IMR-90 (cell line): ENCODE data around the gene PSD. TPM values are rescaled to one million over a fixed set of nuclear protein-coding genes. Genes with fewer than 3 reads are reported as not detected.

ENCODE experiments used
- ATAC-seq: fragments of 200-7000 bp; cut with Tn5 transposase; 2 replicates; pipeline ENCODE4 v1.9.1; 2020; ENCODE audit warnings: low read depth, mild to moderate bottlenecking, moderate library complexity
- BruUV-seq: library from RNA; stranded (reverse); fragments of 400-500 nt; replicated peaks from 2 replicates; lab custom pipeline; 2021; lab: Mats Ljungman, UMichigan
- CTCF ChIA-PET: fragments of 300-600 bp; formaldehyde crosslinking; extraction: SDS; loops from one replicate; lab custom pipeline; 2021; ENCODE audit warnings: antibody characterized with exemption; lab: Yijun Ruan, JAX
- POLR2A ChIA-PET: fragments of 300-600 bp; sonication (Branson Sonifier 250); formaldehyde crosslinking; loops from one replicate; lab custom pipeline; 2022; ENCODE audit warnings: antibody characterized with exemption; ENCODE audit not compliant: unreplicated experiment; lab: Charles Lee
- DNase-seq: peaks from one replicate; pipeline ENCODE4 v3.0.0; 2013
- H2AFZ ChIP-seq: replicated peaks from 2 replicates; pipeline ENCODE3; 2013; ENCODE audit warnings: low read length, mild to moderate bottlenecking; ENCODE audit not compliant: poor library complexity
- H2AK5ac ChIP-seq: 2 replicates; pipeline ENCODE4 v1.6.1; 2013; ENCODE audit warnings: low read depth, low read length, inconsistent platforms
- H2AK9ac ChIP-seq: replicated peaks from 2 replicates; pipeline ENCODE3; 2013; ENCODE audit warnings: mild to moderate bottlenecking, low read depth, low read length, moderate library complexity; ENCODE audit not compliant: poor library complexity
- H2BK120ac ChIP-seq: 2 replicates; pipeline ENCODE4 v1.6.1; 2013; ENCODE audit warnings: low read depth, low read length, inconsistent platforms
- H2BK15ac ChIP-seq: 3 replicates; pipeline ENCODE4 v1.6.1; 2013; ENCODE audit warnings: low read depth, low read length, inconsistent platforms
- H2BK20ac ChIP-seq: 2 replicates; pipeline ENCODE4 v1.6.1; 2013; ENCODE audit warnings: low read depth, mild to moderate bottlenecking, inconsistent platforms, low read length, moderate library complexity
- H2BK5ac ChIP-seq: 2 replicates; pipeline ENCODE4 v1.6.1; 2013; ENCODE audit warnings: mild to moderate bottlenecking, low read depth, low read length, inconsistent platforms; ENCODE audit not compliant: poor library complexity, severe bottlenecking
- H3K14ac ChIP-seq: replicated peaks from 2 replicates; pipeline ENCODE4 v1.6.1; 2013; ENCODE audit warnings: low read depth, low read length, inconsistent platforms
- H3K18ac ChIP-seq: 2 replicates; pipeline ENCODE4 v1.6.1; 2013; ENCODE audit warnings: low read depth, low read length, control low read depth
- H3K23ac ChIP-seq: 2 replicates; pipeline ENCODE4 v1.6.1; 2013; ENCODE audit warnings: low read depth, low read length, inconsistent platforms
- H3K27ac ChIP-seq: 2 replicates; pipeline ENCODE4 v1.5.1; 2013; ENCODE audit warnings: mild to moderate bottlenecking, control low read depth, low read length; ENCODE audit not compliant: insufficient read depth
- H3K27me3 ChIP-seq: 2 replicates; pipeline ENCODE4 v1.6.1; 2013; ENCODE audit warnings: low read length; ENCODE audit not compliant: control insufficient read depth, insufficient read depth
- H3K36me3 ChIP-seq: 2 replicates; pipeline ENCODE4 v1.6.1; 2013; ENCODE audit warnings: low read length, mixed read lengths; ENCODE audit not compliant: control insufficient read depth, insufficient read depth
- H3K4ac ChIP-seq: 2 replicates; pipeline ENCODE4 v1.6.1; 2013; ENCODE audit warnings: low read depth, low read length, inconsistent platforms
- H3K4me1 ChIP-seq: 2 replicates; pipeline ENCODE4 v1.6.1; 2013; ENCODE audit warnings: low read length, mixed read lengths; ENCODE audit not compliant: control insufficient read depth, insufficient read depth
- H3K4me2 ChIP-seq: 2 replicates; pipeline ENCODE4 v1.6.1; 2013; ENCODE audit warnings: low read depth, mild to moderate bottlenecking, control low read depth, low read length, moderate library complexity
- H3K4me3 ChIP-seq: 2 replicates; pipeline ENCODE4 v1.5.1; 2013; ENCODE audit warnings: low read depth, mild to moderate bottlenecking, control low read depth, low read length, moderate library complexity; ENCODE audit not compliant: insufficient read depth
- H3K56ac ChIP-seq: 2 replicates; pipeline ENCODE4 v1.6.1; 2013; ENCODE audit warnings: low read length, inconsistent platforms; ENCODE audit not compliant: insufficient read depth; ENCODE audit errors: extremely low read depth
- H3K79me1 ChIP-seq, 2 experiments: 2 replicates each; pipeline ENCODE4 v1.6.1; 2013; ENCODE audit warnings: low read length in 2 of 2, inconsistent platforms in 1 of 2, low read depth in 1 of 2
- H3K9ac ChIP-seq: 2 replicates; pipeline ENCODE4 v1.6.1; 2013; ENCODE audit warnings: low read depth, low read length, control low read depth
- H3K9me1 ChIP-seq: 2 replicates; pipeline ENCODE4 v1.6.1; 2013; ENCODE audit warnings: low read length, inconsistent platforms; ENCODE audit not compliant: insufficient read depth
- H3K9me3 ChIP-seq: 2 replicates; pipeline ENCODE4 v1.6.1; 2013; ENCODE audit warnings: low read length; ENCODE audit not compliant: control insufficient read depth, insufficient read depth
- H4K20me1 ChIP-seq: 2 replicates; pipeline ENCODE4 v1.6.1; 2013; ENCODE audit warnings: low read length, inconsistent platforms; ENCODE audit not compliant: insufficient read depth
- H4K5ac ChIP-seq: 2 replicates; pipeline ENCODE4 v1.6.1; 2013; ENCODE audit warnings: mild to moderate bottlenecking, low read depth, low read length, control low read depth
- H4K8ac ChIP-seq, 2 experiments: 2 replicates each; pipeline ENCODE4 v1.6.1; 2013; ENCODE audit warnings: low read depth in 2 of 2, low read length in 2 of 2, control low read depth in 1 of 2, inconsistent platforms in 1 of 2
- H4K91ac ChIP-seq: 2 replicates; pipeline ENCODE4 v1.6.1; 2013; ENCODE audit warnings: low read depth, low read length, inconsistent platforms; ENCODE audit not compliant: insufficient read depth
- CHD1 ChIP-seq: IDR thresholded peaks from 2 replicates; pipeline ENCODE4 v1.6.1; 2012; ENCODE audit warnings: low read depth, low read length, improper control_type of control experiment
- CTCF ChIP-seq: conservative IDR thresholded peaks from 2 replicates; pipeline ENCODE4 v1.5.1; 2012; ENCODE audit warnings: mild to moderate bottlenecking, low read depth, low read length, improper control_type of control experiment
- FOS ChIP-seq: fragments of 150-350 bp; IDR thresholded peaks from 2 replicates; pipeline ENCODE4 v1.6.1; 2016; ENCODE audit warnings: low read depth, low read length
- MAZ ChIP-seq: IDR thresholded peaks from 2 replicates; pipeline ENCODE4 v1.6.1; 2012; ENCODE audit warnings: low read depth, mild to moderate bottlenecking, low read length, improper control_type of control experiment, moderate library complexity, borderline replicate concordance
- POLR2A ChIP-seq: IDR thresholded peaks from 2 replicates; pipeline ENCODE4 v1.6.1; 2012; ENCODE audit warnings: mild to moderate bottlenecking, low read depth, low read length
- RFX5 ChIP-seq: IDR thresholded peaks from 2 replicates; pipeline ENCODE4 v1.8.0; 2012; ENCODE audit warnings: low read depth, mild to moderate bottlenecking, low read length, moderate library complexity
- USF2 ChIP-seq: fragments of 150-350 bp; IDR thresholded peaks from 2 replicates; pipeline ENCODE4 v1.6.1; 2017; ENCODE audit warnings: mild to moderate bottlenecking, antibody characterized with exemption, low read length, low read depth
- WGBS, 2 experiments: methylation state at CpG; one replicate each; pipeline versions ENCODE4 v1.1.5 to v1.1.7; 2013; ENCODE audit warnings: missing lambda C conversion rate in 2 of 2; ENCODE audit not compliant: insufficient read length in 1 of 2; ENCODE audit errors: extremely low coverage in 2 of 2; 5-methylcytosine and 5-hydroxymethylcytosine counted together
- dilution Hi-C: fragments of 300-500 bp; cut with HindIII; formaldehyde crosslinking; loops from one replicate; pipeline ENCODE4 v1.14.3; 2018; ENCODE audit warnings: low sequenced_read_pairs; ENCODE audit not compliant: unreplicated experiment
- in situ Hi-C: fragments of 300-500 bp; cut with MboI; formaldehyde crosslinking; loops from 3 replicates; pipeline ENCODE4 v1.14.3; 2019; ENCODE audit warnings: low sequenced_read_pairs, inconsistent platforms, mixed read lengths
- intact Hi-C: fragments of 100-400 bp; cut with micrococcal nuclease; formaldehyde crosslinking; loops from 2 replicates; pipeline ENCODE4 v1.10.0; 2022
- polyA plus RNA-seq, 3 experiments: library from polyadenylated mRNA; depleted of rRNA; stranded (reverse); fragments of >200 nt; gene quantifications; 2 replicates each; pipeline ENCODE4 v1.2.3, GENCODE V29; 2012; ENCODE audit warnings: low replicate concordance in 1 of 3
- total RNA-seq: library from RNA; depleted of rRNA; stranded (reverse); fragments of >200 nt; gene quantifications from 2 replicates; pipeline ENCODE4 v1.2.3, GENCODE V29; 2012

Gene PSD
- total and polyA plus RNA-seq, 2 of the 4 experiments (the other 2 are of a cell fraction) = 2.0 to 4.4 TPM

- Histone ChIP-seq H2AK5ac (peak within 1 kb of the TSS; percentile 45), H3K9ac (peak within 1 kb of the TSS; percentile 89), H2BK20ac (no peak within 1 kb of the TSS), H3K9me1 (peaks cover 3% of the 10 kb centered on the region; the same call in 1 of the 2 replicates), H3K4me3 (peak within 1 kb of the TSS; percentile 70), H3K4me1 (peaks cover 13% of the 10 kb centered on the region), H2BK15ac (peak within 1 kb of the TSS; percentile 30; the same call in 1 of the 3 replicates), H3K4me2 (peak within 1 kb of the TSS; percentile 94), H3K4ac (peak within 1 kb of the TSS; percentile 81), H3K9me3 (no peaks in the 10 kb centered on the region), H4K91ac (peak within 1 kb of the TSS; percentile 85), H3K23ac (peak within 1 kb of the TSS; percentile 91), H3K27me3 (no peaks in the 10 kb centered on the region), H3K36me3 (no peaks in the 10 kb centered on the region), H3K18ac (peak within 1 kb of the TSS; percentile 35), H3K56ac (peak within 1 kb of the TSS; percentile 75), H4K20me1 (no peaks in the 10 kb centered on the region), H4K8ac (peak within 1 kb of the TSS; percentile 85 to 99), H4K5ac (peak within 1 kb of the TSS; percentile 89), H3K14ac (peak within 1 kb of the TSS; percentile 95), H2AFZ (peak within 1 kb of the TSS; percentile 96), H3K79me1 (peaks cover 9 to 20% of the 10 kb centered on the region in 2 experiments), H2BK5ac (peak within 1 kb of the TSS; percentile 72), H3K27ac (peak within 1 kb of the TSS; percentile 85), H2BK120ac (peak within 1 kb of the TSS; percentile 57; the same call in 1 of the 2 replicates), H2AK9ac (peak within 1 kb of the TSS; percentile 76)
- in situ Hi-C loops = no loop called here
- dilution Hi-C loops = no loop called here
- CTCF ChIA-PET = interaction anchor here (0.9 kb wide), 1 partner anchor 80 kb away, joined by 3 read pairs; no protein-coding TSS in a partner anchor
- peak; percentile 62; the same call in 1 of the 2 replicates for TF ChIP-seq POLR2A
- no peak for TF ChIP-seq FOS
- TF ChIP-seq CTCF = 0 out of 2 replicates have a peak, but pooled peaks have one; percentile 5
- TF ChIP-seq MAZ = peak; percentile 83; the same call in 1 of the 2 replicates
- TF ChIP-seq USF2 = no peak
- TF ChIP-seq RFX5 = peak; percentile 30; the same call in 1 of the 2 replicates
- TF ChIP-seq CHD1 = no peak
- intact Hi-C loops = loop anchor here (1.0 kb wide), 1 partner anchor 148 kb away; no protein-coding TSS in a partner anchor
- POLR2A ChIA-PET = interaction anchor here (0.7 to 1.0 kb wide), 2 partner anchors 11 to 81 kb away, joined by 3 to 17 read pairs; no protein-coding TSS in a partner anchor
- no TSS peak for BruUV-seq
- DNase-seq = peak; percentile 94
- WGBS, 2 experiments = 0% methylated on average over 22 of the region's 52 CpGs; no CpG with 5 or more reads in 1 of the 2 experiments
- peak; percentile 95 for ATAC-seq
These were observed 13.8 kb upstream of the PSD start, which contains the start of gene CUEDC2 for GRCh38 chr10:102432162-102432950. CUEDC2 (minus strand) TSS chr10:102432574; CDS start chr10:102425188, 7,386 bp downstream.
